Kidney (tissue), 14 donors: Measurements from ENCODE around the gene RECQL5. TPM values are rescaled to one million over a fixed set of nuclear protein-coding genes. Genes with fewer than 3 reads are reported as not detected.
A peak's percentile ranks its signal among the peaks of the same experiment; 100 is the strongest.

ENCODE experiments used
- DNase-seq, 5 donors: peaks; one replicate each; pipeline ENCODE4 v3.0.0-alpha.2; 2013 to 2020
- FAIRE-seq: peaks from 2 replicates; lab custom pipeline; 2012; peaks lifted over from hg19 to GRCh38; lab: Jason Lieb, UNC
- H3K27ac ChIP-seq, 2 donors: one replicate each; pipeline ENCODE4 v1.7.0; 2013; ENCODE audit warnings: low read depth in 2 of 2, low read length in 2 of 2, inconsistent platforms in 1 of 2
- H3K27me3 ChIP-seq: one replicate; pipeline ENCODE4 v1.7.1; 2013; ENCODE audit warnings: low read length, inconsistent platforms; ENCODE audit not compliant: control insufficient read depth, insufficient read depth
- H3K36me3 ChIP-seq, 3 donors: one replicate each; pipeline versions ENCODE4 v1.7.0 to v1.7.1; 2013; ENCODE audit warnings: low read length in 3 of 3, control low read depth in 1 of 3, inconsistent platforms in 1 of 3; ENCODE audit not compliant: insufficient read depth in 3 of 3, control insufficient read depth in 2 of 3
- H3K4me1 ChIP-seq, 3 donors: one replicate each; pipeline versions ENCODE4 v1.7.0 to v1.7.1; 2013; ENCODE audit warnings: low read length in 3 of 3, inconsistent platforms in 1 of 3, low read depth in 1 of 3; ENCODE audit not compliant: control insufficient read depth in 2 of 3, insufficient read depth in 2 of 3
- H3K4me3 ChIP-seq, 3 donors: one replicate each; pipeline versions ENCODE4 v1.7.0 to v1.8.1; 2013; ENCODE audit warnings: low read length in 3 of 3, control low read depth in 1 of 3, inconsistent platforms in 1 of 3
- H3K9ac ChIP-seq, 3 donors: one replicate each; pipeline versions ENCODE4 v1.7.0 to v1.7.1; 2013; ENCODE audit warnings: low read length in 3 of 3, control low read depth in 1 of 3, inconsistent platforms in 1 of 3
- H3K9me3 ChIP-seq, 3 donors: one replicate each; pipeline versions ENCODE4 v1.7.0 to v1.7.1; 2013; ENCODE audit warnings: low read length in 3 of 3, control low read depth in 1 of 3, inconsistent platforms in 1 of 3; ENCODE audit not compliant: control insufficient read depth in 2 of 3, insufficient read depth in 1 of 3
- CTCF ChIP-seq: IDR thresholded peaks from 3 replicates; pipeline ENCODE4 v1.5.1; 2012; ENCODE audit warnings: mild to moderate bottlenecking, moderate library complexity, borderline replicate concordance; ENCODE audit not compliant: insufficient read depth; ENCODE audit errors: extremely low read depth
- intact Hi-C: fragments of 100-400 bp; cut with DNase I; formaldehyde crosslinking; loops from one replicate; pipeline ENCODE4 v1.11.1; 2022
- polyA plus RNA-seq: library from polyadenylated mRNA; stranded (reverse); fragments of 350-450 nt; fragmentation: Illumina TruSeq; extraction: RNeasy Lipid Tissue Mini Kit (QIAGEN cat#74804); gene quantifications from one replicate; pipeline ENCODE4 v1.2.3, GENCODE V29; 2014; ENCODE audit warnings: low read depth, low replicate concordance; ENCODE audit not compliant: insufficient read depth
- total RNA-seq: library from RNA; stranded (reverse); fragmentation: NEBNext Ultra II Directional; extraction: Animal tissue kit (Norgen Biotek cat#: 25700); gene quantifications from one replicate; pipeline ENCODE4 v1.2.1, GENCODE V29; 2021
- donor health status: control.
- donor health status: control.
- donor health status: control.
- donor health status: control.
- donor health status: control.
- donor health status: DM: yes; HTN: yes; CAD: no.
- donor health status: Normal renal cell carcinoma (clear cell type).

Gene RECQL5
- total and polyA plus RNA-seq, 2 donors from 2014 or later, result 40.0 to 51.6 TPM

GRCh38 chr17:75589919-75590303 lies 77.0 kb downstream of the RECQL5 start:
- no peak for TF ChIP-seq CTCF
- intact Hi-C loops, result no loop called here
- H3K27ac ChIP-seq, result no peak overlapping the region
- peak in 2 of 5 donors; percentile 28 to 85 for DNase-seq
- peak overlapping the region in 1 of 3 donors; percentile 56 for H3K4me3 ChIP-seq
- H3K9ac ChIP-seq, result no peak overlapping the region
- no peaks in the 10 kb centered on the region for H3K9me3 ChIP-seq
- FAIRE-seq, result no peak
- H3K4me1 ChIP-seq, result peaks cover 0 to 9% (median 3%) of the 10 kb centered on the region in 3 donors
- no peaks in the 10 kb centered on the region for H3K27me3 ChIP-seq
- peaks cover 0 to 8% (median 0%) of the 10 kb centered on the region in 3 donors for H3K36me3 ChIP-seq

- peaks cover 0 to 8% (median 0%) of the 10 kb centered on the region in 3 donors for H3K36me3 ChIP-seq
- H3K4me1 ChIP-seq, result peaks cover 0 to 9% (median 3%) of the 10 kb centered on the region in 3 donors
- no peak for FAIRE-seq
- H3K27me3 ChIP-seq, result no peaks in the 10 kb centered on the region
- H3K27ac ChIP-seq, result peak overlapping the region; percentile 82 to 94
- no peaks in the 10 kb centered on the region for H3K9me3 ChIP-seq
- TF ChIP-seq CTCF, result peak; percentile 88
- DNase-seq, result peak; percentile 96 to 98 (median 97)
- H3K4me3 ChIP-seq, result peak overlapping the region; percentile 20 to 60 (median 50)
- intact Hi-C loops, result no loop called here
- H3K9ac ChIP-seq, result peak overlapping the region in 1 of 3 donors; percentile 71
Measured at GRCh38 chr17:75589012-75589918, 77.7 kb downstream of the RECQL5 start.

GRCh38 chr17:75588596-75589011 lies 78.3 kb downstream of the RECQL5 start:
- peaks cover 0 to 9% (median 3%) of the 10 kb centered on the region in 3 donors for H3K4me1 ChIP-seq
- intact Hi-C loops, result no loop called here
- H3K9me3 ChIP-seq, result no peaks in the 10 kb centered on the region
- no peak for TF ChIP-seq CTCF
- H3K9ac ChIP-seq, result peak overlapping the region in 2 of 3 donors; percentile 22 to 71
- no peaks in the 10 kb centered on the region for H3K27me3 ChIP-seq
- H3K27ac ChIP-seq, result peak overlapping the region; percentile 82 to 94
- peaks cover 0 to 8% (median 0%) of the 10 kb centered on the region in 3 donors for H3K36me3 ChIP-seq
- H3K4me3 ChIP-seq, result peak overlapping the region; percentile 6 to 60 (median 24)
- FAIRE-seq (no peak), DNase-seq (peak in 2 of 5 donors; percentile 77 to 84)
